GM12892 (cell line): ENCODE measurements around the gene METAP1D.

ENCODE experiments used
- POLR2A ChIP-seq: IDR thresholded peaks from 2 replicates; pipeline ENCODE4 v1.6.1; 2011; ENCODE audit warnings: low read depth, low read length, control low read depth
- POLR2AphosphoS5 ChIP-seq: IDR thresholded peaks from 2 replicates; pipeline ENCODE4 v1.6.1; 2011; ENCODE audit warnings: low read depth, low read length, control low read depth
- TAF1 ChIP-seq: IDR thresholded peaks from 2 replicates; pipeline ENCODE4 v1.6.1; 2011; ENCODE audit warnings: low read depth, mild to moderate bottlenecking, control low read depth, low read length, borderline replicate concordance

- TF ChIP-seq TAF1 (no peak), POLR2AphosphoS5 (no peak), POLR2A (no peak)
Observed at GRCh38 chr2:172031536-172031935, 31.8 kb downstream of the METAP1D start.
